GM19023 (cell line): ENCODE results near the gene STXBP1.

ENCODE experiments used
- ATAC-seq: cut with Tn5 transposase; IDR thresholded peaks from one replicate; pipeline ENCODE4 v1.9.1; 2021; ENCODE audit warnings: mild to moderate bottlenecking, moderate library complexity; ENCODE audit not compliant: unreplicated experiment

STXBP1 gene

DNA sequence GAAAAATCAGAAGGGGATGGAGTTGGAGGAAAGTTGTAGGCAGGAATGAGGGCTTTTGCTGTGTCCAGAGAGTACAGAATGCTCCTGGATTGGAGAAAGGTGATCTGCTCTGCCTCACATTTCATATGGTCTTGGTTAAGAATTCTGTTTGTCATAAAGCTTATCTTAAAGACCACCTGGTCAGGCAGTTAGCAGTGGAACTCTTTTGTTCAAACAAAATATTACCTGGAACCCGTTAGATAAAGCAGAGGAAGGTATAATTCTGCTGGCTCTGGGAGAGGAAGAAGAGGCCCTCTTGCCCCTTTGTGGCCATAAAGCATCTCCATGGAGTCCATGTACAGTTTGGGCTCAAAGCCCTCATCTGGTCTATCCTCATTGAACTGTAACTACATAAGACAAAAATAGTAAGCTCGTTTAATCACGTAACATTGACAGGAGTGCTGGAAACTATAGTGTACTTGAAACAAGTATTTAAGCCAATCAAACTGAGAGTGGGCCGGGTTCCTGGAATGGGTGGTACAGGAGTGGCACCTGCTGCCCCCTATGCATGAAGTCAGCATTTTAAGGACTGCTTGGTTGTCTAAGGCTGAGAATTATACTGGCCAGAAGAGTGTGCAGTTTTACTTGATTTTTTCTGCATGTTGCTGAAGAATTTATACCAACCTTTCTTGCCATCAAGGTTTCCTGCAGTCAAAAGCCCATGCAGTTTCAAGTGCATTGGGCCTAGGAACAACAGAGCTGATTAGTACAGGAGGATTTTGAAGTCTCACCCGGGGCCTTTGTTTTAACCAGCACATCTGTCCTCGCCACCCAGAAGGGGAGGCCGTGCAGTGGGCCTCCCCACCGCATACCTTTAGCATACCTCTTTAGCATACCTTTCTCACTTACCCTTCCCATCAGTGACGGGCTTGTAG, 39.9 kb downstream of the STXBP1 start:
- no peak for ATAC-seq

DNA sequence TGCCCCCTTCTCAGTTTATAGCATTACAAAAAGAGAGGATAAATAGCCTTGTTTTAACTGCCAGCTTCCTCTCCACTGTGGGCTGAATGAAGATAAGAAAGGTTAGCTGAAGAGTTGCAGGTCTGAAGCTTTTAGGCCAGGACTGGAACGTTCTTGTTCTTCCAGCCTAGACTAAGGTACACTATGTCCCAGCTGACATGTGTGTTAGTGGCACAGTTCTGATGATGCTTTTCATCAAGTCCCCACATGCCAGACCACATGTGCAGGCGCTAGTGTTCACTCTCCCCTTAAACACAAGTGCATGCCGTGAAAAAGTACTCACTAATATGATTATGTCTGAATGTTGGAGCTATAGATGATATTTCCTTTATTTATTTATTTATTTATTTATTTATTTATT, 40.7 kb downstream of the STXBP1 start:
- ATAC-seq, result no peak

DNA sequence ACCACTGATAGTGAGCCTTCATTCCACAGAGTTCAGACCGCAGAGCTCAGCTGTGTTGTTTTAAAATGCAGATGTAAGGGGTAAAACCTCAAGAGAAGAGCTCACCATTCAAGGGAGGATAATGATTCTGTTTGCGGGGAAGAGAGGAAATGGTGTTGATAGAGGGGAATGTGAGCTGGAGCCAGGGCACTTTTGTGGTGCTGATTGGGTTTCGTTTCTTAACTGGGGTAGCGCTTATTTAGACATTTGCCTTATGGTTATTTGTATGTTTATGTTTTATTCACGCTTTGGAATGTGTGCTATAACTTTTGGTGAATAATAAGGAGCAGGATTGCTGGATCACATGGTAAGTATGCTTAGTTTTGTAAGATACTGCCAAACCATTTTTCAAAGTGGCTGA, 42.5 kb downstream of the STXBP1 start:
- no peak for ATAC-seq

DNA sequence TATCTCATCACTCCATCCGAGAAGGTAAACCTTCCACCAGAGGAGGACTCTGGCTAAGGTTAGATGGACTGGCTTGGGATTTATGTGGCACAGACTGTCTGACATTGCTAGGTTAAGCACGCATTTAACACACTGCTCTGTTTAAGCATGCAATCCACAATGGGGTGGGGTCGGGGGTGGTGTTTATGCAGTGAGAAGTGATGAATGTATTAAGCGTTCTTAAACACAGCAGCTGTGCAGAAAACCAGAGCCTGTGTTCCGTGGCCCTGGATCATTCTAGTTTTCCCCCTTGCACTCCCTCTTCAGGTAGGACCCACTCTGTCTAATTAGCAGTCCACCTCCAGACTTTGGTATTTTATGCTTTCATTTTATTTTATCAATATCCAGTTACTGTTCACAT, 46.4 kb downstream of the STXBP1 start:
- ATAC-seq, result no peak

DNA sequence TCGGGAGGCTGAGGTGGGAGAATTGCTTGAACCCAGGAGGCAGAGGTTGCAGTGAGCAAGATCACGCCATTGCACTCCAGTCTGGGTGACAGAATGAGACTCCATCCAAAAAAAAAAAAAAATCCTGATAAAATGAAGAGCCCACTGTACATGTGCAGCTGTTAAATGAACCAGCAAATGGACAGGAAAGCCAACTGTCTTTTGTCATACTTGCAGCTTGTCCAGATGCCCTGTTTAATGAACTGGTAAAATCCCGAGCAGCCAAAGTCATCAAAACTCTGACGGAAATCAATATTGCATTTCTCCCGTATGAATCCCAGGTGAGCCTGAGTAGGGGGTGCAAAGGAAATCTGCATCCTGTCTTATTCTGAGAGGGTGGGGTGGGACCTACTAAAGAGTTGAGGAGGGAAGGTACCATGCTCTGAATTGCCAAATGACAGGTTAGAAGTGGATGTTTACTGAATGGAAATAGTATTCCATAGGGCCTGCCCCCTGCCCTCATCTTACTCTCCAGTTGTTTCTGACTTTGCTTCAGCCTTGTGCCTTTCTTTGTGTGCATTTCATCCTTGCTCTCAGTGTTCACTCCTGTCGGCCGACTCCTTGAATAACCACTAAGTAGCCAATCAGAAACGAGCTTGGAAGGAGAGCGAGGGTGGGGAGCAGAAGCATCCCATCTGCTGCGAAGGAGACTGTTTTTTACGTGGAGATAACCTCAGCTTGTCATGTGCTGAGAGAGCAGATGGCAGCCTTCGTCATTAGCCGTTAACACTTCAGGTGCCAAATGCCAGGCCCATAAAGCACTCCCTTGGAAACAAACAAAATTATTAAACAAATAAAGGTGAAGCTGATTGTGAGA, 49.0 kb downstream of the STXBP1 start:
- no peak for ATAC-seq

DNA sequence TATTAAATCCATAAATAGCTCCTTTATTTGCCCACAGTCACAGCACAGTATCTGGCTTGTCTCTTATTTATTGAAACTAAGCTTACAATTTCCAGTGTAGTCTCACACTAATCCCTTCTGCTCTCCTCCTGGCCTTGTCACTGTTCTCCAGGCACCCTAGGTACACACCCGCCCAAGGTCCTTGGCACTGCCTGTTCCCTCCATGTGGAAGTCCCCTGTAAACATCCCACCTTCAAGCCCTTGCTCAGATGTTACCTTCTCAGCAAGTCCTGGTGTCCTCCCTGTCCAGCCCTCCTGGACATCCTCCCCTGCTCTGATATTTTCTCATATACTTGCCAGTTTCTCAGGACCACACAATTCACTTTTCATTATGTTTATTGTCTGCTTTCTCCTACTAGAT, 50.5 kb downstream of the STXBP1 start:
- no peak for ATAC-seq

DNA sequence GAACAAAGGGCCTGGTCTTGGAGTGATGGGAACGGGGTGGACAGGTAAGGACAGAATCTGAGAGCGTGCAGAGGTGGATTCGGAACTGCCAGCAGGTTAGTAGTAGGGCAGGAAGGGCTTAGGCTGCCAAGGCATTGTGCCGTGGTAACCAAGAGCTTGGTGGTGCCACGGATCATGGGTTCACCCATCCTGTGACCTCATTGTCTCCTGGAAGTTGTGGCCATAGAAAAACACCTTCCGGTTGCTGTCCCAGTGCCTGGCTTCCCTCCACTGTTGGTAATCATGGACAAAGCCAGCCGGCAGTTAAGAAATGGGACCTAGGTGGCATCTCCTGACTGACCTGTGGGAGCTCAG, 52.2 kb downstream of the STXBP1 start:
- ATAC-seq, result no peak

DNA sequence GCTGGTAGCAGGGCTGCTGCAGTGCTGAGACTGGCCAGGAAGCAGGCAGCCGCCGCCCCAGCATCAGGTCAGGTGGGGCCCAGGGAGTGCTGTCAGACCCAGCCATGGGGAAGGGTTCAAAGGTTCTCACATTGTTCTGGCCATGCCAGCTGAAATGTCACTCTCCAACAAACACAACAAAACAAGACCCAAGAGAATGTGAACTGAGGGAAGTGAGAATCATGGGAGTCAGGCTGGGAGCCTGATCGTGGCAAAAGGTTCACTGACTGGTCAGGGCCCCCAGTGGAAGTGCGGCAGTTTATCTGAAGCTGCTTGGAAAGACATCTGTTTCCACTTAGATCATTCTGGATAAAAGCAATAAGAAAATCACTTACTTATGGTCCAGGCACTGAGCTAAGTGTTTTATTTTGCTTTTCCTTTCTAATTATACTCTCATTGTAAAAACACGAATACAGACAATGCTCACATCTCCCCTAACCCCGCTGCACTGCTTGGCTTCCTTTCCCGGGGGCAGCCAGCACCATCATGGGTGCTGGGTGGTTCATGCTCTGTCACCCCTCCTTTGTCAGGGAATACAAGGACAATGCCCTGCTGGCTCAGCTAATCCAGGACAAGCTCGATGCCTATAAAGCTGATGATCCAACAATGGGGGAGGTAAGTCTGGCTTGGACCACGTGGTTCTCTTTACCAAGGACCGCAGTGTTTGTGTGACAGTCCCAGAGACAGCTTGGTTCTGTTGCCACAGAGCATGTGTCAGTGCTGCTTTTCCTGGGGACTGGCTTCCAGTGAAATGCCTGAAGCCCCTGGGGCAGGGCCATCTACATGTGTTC, 52.8 kb downstream of the STXBP1 start:
- no peak for ATAC-seq

DNA sequence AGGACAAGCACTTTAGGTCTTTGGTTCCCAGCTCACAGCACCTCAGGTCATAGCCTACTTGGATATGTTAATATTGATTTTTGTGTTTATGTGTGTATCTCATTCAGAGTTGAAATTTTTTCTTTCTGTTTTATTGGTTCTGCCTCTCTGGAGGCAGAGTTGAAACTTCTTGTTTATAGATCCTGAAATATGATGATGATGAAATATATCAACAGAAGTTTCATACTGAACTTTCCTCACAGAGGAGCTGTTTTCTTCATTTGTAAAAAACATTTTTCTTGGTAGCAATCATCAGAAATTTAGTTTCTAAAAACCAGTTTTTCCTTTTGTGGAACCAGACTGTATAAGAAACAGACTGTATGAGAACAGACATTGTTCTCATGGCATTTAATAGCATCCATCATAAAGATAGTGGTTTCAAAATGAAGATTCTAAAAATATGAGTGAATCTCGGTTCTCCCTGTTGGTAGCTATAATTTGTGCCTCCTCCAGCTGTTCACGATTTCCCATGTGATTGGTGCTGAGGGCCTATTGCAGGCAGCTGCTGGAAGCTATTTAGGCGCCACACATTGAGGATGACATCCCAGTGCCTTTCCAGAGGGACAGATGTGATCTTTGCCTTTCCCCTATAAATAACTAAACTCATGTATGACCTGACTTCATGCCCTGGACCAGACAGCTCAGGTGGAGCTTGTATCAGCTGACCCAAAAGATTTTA, 55.2 kb downstream of the STXBP1 start:
- no peak for ATAC-seq

DNA sequence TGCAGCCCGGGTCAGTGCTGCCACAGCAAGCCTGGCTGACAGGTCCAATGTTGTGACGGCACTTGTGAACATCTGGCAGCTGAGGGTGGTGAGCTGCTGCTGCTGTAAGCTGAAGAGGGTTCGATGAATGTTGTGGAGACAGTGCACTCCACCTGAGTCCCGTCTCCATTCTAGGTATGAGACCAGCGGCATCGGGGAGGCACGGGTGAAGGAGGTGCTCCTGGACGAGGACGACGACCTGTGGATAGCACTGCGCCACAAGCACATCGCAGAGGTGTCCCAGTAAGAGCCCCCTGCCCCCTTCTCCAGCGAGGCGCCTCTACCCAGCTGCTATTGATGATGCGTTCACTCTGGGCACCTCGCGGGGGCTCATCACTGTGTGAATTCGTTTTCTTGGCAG, 55.8 kb downstream of the STXBP1 start:
- no peak for ATAC-seq

DNA sequence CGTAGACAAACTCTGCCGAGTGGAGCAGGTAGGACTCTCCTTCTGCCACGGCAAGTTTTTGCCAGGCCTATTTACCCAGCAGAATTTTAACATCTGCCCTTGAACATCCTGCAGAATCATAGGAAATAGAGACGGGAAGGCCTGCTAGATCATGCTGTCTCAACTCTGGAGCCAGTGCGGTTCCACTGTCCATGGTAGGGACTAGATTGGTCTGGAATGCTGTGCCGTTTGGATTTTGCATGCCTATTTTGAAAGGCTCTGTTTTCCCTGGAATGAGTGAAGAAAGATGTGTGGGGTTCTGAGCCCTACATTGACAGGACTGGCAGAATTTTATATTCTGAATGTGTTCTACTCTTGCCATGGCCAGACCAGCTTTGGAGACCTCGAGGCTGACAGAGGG, 61.2 kb downstream of the STXBP1 start:
- no peak for ATAC-seq

DNA sequence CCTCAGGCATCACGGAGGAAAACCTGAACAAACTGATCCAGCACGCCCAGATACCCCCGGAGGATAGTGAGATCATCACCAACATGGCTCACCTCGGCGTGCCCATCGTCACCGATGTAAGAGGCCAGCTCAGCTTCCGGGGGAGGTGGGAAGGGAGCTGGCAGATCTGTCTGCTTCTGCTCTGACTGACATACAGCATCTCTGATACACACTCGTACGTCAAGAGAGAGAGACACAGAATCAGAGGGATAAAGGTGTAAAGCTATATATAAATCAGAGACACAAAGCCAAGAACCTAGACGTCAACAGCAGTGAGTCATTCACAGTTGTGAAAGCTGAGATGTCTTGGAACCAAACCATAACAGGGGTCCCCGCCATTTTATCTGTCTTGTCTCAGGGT, 64.6 kb downstream of the STXBP1 start:
- no peak for ATAC-seq

DNA sequence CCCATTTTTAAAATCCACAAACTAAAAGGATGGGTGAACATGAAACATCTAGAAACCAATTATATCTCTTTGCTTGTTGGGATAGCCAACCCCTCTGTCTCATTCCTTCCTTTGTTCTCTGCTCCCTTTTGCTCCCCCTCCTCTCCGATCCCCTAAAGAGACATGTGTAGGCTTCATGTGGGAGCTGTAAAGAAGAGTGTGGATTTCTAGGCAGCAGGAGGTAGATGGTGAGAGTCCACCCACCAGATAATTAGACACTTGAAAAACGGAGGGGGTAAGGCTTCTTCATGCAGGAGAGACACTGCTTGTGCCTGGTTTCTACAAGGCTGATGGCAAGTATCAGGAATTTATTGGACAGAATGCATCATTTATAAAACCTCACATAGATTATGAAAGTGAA, 67.4 kb downstream of the STXBP1 start:
- no peak for ATAC-seq

DNA sequence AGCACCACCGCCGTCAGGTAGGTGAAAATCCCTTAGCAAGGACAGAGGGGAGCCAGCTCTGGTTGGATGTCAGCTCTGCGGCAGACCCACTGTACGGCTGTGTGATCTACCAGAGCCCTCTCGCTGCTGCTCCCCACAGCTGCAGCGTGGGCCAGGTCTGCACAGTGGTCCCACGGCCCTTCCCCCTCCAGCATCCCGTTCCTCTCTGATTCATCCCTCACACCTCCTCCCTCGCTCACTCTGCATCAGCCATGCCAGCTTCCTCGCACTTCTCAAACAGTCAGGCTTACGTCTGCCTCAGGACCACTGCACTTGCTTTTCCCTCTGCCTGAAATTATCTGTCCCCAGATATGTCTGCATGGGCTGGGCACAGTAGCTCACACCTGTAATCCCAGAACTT, 68.1 kb downstream of the STXBP1 start:
- ATAC-seq, result no peak

DNA sequence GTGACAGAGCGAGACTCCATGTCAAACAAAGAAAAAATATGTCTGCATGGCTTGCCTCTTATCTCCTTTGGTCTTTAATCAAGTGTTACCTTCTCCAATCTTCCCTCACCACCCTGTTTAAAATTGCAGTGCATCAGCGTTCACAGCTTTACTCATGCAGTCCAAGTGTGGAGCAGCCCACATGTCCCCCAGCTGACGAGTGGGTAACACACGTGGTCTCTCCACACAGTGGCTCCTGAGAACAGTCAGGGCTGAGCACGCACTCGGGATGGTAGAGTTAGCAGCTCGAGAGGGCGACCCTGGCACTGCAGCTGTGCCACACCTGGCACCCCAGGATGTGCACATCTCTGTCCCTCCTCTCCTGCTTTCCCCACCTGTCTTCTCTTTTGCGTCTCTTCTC, 68.8 kb downstream of the STXBP1 start:
- no peak for ATAC-seq

DNA sequence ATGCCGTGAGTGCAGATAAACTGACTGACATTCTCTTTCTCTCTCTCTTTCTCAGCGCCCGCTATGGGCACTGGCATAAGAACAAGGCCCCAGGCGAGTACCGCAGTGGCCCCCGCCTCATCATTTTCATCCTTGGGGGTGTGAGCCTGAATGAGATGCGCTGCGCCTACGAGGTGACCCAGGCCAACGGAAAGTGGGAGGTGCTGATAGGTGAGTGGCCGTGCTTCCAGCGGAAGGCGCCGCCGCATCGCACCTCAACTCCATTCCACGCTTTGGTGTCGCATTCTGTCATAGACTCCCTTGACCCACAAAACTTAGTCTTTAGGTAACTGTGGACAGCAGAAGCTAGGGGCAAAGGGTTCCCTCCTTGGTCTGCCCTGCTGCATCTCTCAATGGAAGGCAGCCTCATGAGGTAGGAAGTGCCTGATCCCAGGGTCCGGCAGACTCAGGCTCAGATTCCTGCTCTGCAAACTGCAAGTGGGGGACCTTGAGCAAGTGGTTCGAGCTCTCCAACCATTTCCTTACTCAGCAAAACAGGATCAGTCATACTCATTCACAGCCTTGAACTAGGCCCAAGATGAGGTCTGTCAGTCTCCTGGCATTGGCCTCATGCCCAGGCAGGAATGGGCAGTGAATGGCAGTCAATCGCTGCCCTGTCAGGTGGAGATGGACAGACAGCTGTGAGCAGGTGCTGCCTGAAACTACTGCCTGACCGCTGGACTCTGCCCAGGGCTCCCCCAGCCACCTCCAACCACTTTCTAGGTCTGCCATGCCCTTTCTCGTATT, 70.5 kb downstream of the STXBP1 start:
- ATAC-seq, result no peak

DNA sequence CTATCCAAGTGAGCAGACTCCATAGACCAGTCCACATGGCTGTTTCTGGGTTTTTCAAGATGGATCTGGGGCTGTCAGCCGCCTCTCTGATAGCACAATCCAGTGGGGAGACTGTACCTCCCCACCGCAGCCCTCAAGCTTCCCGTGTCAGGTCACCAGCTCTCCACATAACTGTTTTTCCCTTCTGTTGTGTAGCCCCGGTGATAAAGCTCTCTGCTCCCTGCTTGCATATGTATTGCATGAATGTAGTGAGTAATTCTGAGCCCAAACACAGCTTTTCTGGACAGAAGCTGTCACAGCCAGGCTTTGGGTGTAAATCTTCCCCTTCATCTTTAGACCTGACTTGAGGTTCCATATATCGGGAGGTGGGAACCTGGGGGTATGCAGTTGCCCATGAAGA, 71.6 kb downstream of the STXBP1 start:
- no peak for ATAC-seq

DNA sequence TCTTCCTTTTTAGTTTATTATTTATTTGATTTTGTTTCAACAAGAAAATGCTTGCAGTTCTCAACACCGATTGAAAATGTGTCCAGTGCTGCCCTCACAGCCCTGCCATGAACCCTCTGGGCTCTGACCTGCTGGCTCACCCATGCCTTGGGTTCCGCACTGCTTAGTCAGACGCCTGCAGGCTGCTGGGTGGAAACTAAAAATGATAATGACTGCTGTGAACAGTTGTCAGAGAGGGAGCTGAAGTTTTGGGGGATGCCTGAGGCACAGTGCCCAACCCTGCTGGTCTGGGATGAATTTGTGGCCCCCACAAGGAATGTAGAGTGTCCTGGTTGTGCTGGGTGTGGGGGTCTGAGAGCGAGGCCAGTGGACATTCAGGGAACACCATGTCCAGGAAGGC, 72.5 kb downstream of the STXBP1 start:
- ATAC-seq, result no peak

DNA sequence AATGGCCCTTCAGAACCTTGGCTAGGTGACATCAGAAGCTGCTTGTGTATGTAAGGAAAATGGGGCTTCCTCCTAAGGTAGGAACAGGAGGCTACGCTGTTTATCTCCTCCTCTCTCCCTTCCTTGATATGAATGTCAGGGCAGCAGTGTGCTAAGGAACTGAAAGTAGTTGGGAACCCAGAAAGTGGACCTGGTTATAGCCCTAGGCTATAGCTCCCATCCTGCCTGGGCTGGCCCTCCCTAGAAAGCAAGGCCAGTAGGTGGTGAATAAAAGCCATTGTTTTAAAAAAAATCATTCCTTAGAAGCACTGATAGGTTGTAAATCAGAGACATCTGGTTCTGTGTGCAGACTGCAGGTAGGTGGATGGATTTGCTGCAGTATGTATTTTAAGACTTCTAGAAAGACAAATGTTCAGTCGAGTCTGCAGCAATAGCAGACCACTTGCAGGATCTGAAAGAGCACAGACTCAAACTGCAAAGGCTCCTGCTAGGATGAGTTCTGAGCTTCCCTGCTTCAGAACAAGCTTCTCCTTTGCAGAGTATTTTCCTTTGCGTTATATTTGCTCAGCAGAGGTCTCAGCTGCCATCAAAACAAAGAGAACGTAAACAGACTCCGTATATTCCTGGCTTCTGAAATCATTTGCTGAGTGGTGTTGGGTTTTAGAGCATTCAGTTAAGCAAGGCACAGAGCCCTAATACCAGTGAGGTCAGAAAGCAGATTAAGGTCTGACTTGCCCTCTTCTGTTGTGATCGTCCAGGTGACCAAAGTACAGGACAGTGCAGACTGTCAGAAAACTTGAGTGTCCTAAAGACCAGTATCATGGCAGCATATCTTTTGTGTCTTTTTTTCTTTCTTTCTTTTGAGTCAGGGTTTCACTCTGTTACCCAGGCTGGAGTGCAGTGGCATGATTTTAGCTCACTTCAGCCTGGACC, 74.7 kb downstream of the STXBP1 start:
- ATAC-seq, result no peak
